Adrenal gland (tissue), 12 donors: Measurements from ENCODE around the gene ST8SIA1. TPM values are rescaled to one million over a fixed set of nuclear protein-coding genes. Genes with fewer than 3 reads are reported as not detected.

Experiments used
- DNase-seq, 7 donors: peaks; one replicate each; pipeline ENCODE4 v3.0.0-alpha.2; 2019 to 2020
- H3K27ac ChIP-seq, 5 donors: fragments of 200-600 bp; sonication (generic) in 4 of 5; 1 replicate in 3 of 5; 2 replicates in 2 of 5; pipeline versions ENCODE4 v1.5.1 to v1.8.0; 2016 to 2020; ENCODE audit warnings: mild to moderate bottlenecking in 1 of 5
- H3K27me3 ChIP-seq: fragments of 200-600 bp; 2 replicates; pipeline ENCODE4 v1.8.0; 2021
- H3K36me3 ChIP-seq, 2 donors: fragments of 200-600 bp; replicated peaks in 1 of 2; 1 replicate in 1 of 2; 2 replicates in 1 of 2; pipeline versions ENCODE4 v1.5.1 to v1.8.0; 2018 to 2022
- H3K4me1 ChIP-seq, 2 donors: fragments of 200-600 bp; replicated peaks in 1 of 2; 1 replicate in 1 of 2; 2 replicates in 1 of 2; pipeline versions ENCODE4 v1.5.1 to v1.8.0; 2018 to 2021
- H3K4me3 ChIP-seq, 4 donors: fragments of 200-600 bp; sonication (generic) in 3 of 4; one replicate each; pipeline ENCODE4 v1.5.1; 2016 to 2018
- H3K9me3 ChIP-seq, 3 donors: fragments of 200-600 bp; sonication (generic) in 1 of 3; replicated peaks in 1 of 3; 1 replicate in 2 of 3; 2 replicates in 1 of 3; pipeline versions ENCODE4 v1.5.1 to v1.8.0; 2016 to 2021
- POLR2A ChIP-seq, 2 donors: fragments of 450-650 bp; IDR thresholded peaks; one replicate each; pipeline ENCODE4 v1.6.1; 2017; ENCODE audit warnings: antibody characterized with exemption in 2 of 2, mild to moderate bottlenecking in 2 of 2, moderate library complexity in 1 of 2
- WGBS, 4 donors: extraction: QIAGEN DNeasy Blood & Tissue Kit in 2 of 4; methylation state at CpG; one replicate each; pipeline versions ENCODE4 v1.1.5 to v1.1.7; 2013 to 2017; 5-methylcytosine and 5-hydroxymethylcytosine counted together
- intact Hi-C, 2 donors: fragments of 100-400 bp; cut with DNase I; formaldehyde crosslinking; loops; one replicate each; pipeline versions ENCODE4 v1.14.1 to v1.15.0; 2022 to 2023
- polyA plus RNA-seq, 3 donors: library from polyadenylated mRNA; stranded (reverse); fragments of 200-250 nt in 2 of 3; fragments of 350-450 nt in 1 of 3; fragmentation: Illumina TruSeq in 1 of 3; extraction: RNeasy Lipid Tissue Mini Kit (QIAGEN cat#74804) in 1 of 3; gene quantifications; one replicate each; pipeline ENCODE4 v1.2.3, GENCODE V29; 2013 to 2014
- total RNA-seq, 9 donors: library from RNA; depleted of rRNA in 4 of 9; stranded (reverse); fragments of >200 nt in 4 of 9; fragments of 120-200 nt in 1 of 9; fragmentation: NEBNext Ultra II Directional in 1 of 9; extraction: Animal tissue kit (Norgen Biotek cat#: 25700) in 1 of 9; gene quantifications; one replicate each; pipeline versions ENCODE4 v1.1.0 to v1.2.4, GENCODE V29; 2013 to 2023
- TF ChIP-seq, protein P1 (sequence below), 6 experiments: fragments of 450-650 bp in 4 of 6; fragments of 200-600 bp in 2 of 6; sonication (generic) in 1 of 6; IDR thresholded peaks; 1 replicate in 5 of 6; 2 replicates in 1 of 6; pipeline versions ENCODE4 v1.5.1 to v1.8.0; 2016 to 2021; ENCODE audit warnings: antibody characterized with exemption in 6 of 6, mild to moderate bottlenecking in 2 of 6, moderate library complexity in 1 of 6
- donor health status: healthy with polysubstance abuse.
- donor health status: Bipolar disorder and iron deficiency.
- donor health status: DM: yes; HTN: yes; CAD: no.
- donor health status: DM: no; HTN: no; CAD: no.
- donor health status: DM: no; HTN: no; CAD: no.
- donor health status: DM: yes; HTN: yes; CAD: no.

The ST8SIA1 gene
- total and polyA plus RNA-seq, 12 donors, result 3.1 to 37.8 (median 11.8) TPM

DNA sequence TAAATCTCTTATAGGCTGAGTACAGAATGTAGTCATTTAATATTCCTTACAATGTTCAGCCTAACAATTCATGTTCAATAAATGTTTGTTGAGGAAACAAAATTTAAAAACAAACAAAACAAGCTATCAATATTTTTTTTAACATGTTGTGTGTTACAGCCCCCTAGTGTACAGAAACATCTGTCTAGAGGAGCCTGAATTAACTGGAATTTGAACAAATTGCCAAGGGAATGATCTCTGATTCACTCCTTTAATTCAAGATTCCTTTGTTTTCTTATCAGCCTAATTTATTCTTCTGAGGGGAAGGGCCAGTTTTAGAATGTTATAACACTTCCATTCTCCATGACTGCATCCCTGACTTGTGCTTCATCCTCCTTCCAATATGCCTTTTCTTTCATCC lies 161.3 kb downstream of the ST8SIA1 start:
- Histone ChIP-seq H3K27ac (no peak overlapping the region), H3K9me3 (no peaks in the 10 kb centered on the region), H3K36me3 (no peaks in the 10 kb centered on the region), H3K27me3 (no peaks in the 10 kb centered on the region), H3K4me1 (no peaks in the 10 kb centered on the region), H3K4me3 (no peak overlapping the region)
- TF ChIP-seq POLR2A (IDR thresholded peaks at IDR 0.05), result no peak
- TF ChIP-seq, protein P1, sequence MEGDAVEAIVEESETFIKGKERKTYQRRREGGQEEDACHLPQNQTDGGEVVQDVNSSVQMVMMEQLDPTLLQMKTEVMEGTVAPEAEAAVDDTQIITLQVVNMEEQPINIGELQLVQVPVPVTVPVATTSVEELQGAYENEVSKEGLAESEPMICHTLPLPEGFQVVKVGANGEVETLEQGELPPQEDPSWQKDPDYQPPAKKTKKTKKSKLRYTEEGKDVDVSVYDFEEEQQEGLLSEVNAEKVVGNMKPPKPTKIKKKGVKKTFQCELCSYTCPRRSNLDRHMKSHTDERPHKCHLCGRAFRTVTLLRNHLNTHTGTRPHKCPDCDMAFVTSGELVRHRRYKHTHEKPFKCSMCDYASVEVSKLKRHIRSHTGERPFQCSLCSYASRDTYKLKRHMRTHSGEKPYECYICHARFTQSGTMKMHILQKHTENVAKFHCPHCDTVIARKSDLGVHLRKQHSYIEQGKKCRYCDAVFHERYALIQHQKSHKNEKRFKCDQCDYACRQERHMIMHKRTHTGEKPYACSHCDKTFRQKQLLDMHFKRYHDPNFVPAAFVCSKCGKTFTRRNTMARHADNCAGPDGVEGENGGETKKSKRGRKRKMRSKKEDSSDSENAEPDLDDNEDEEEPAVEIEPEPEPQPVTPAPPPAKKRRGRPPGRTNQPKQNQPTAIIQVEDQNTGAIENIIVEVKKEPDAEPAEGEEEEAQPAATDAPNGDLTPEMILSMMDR (IDR thresholded peaks at IDR 0.05), result peak; percentile 1 to 34 (median 20)
- intact Hi-C loops, result no loop called here
- DNase-seq, result no peak

DNA sequence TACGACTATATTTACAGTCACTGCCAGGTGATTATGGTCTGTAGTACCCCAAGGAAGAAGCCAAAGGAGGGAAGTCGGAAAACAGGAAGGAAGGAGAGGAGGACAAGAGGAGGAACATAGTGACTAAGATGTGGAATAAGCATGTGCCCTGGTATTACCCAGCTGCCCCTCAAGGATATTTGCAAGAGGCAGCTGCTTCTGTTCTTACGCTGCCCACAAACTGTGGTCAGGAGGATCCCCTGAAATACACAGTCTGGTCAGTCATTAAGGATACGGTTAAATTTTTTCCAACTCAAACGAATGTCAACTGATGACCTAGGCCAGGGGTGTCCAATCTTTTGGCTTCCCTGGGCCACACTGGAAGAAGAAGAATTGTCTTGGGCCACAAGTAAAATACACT lies 162.0 kb downstream of the ST8SIA1 start:
- no peak overlapping the region for H3K27ac ChIP-seq

DNA sequence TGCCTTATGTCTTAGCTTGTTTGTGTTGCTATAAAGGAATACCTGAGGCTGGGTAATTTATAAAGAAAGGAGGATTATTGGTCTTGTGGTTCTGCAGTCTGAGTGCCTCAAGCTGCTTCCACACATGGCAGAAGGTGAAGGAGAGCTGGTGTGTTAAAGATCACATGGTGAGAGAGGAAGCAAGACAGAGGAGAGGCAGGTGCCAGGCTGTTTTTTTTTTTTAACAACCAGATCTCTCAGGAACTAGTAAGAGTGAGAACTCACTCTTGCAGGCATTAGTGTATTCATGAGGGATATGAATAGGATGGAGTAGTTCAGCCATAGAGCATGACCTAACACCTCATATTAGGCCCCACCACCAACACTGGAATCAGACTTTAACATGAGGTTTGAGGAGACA lies 165.1 kb downstream of the ST8SIA1 start:
- TF ChIP-seq, protein P1 (IDR thresholded peaks at IDR 0.05), result no peak
- no peak for TF ChIP-seq POLR2A (IDR thresholded peaks at IDR 0.05)
- intact Hi-C loops, result no loop called here
- no peak overlapping the region for H3K27ac ChIP-seq
- no peak overlapping the region for H3K4me3 ChIP-seq
- H3K36me3 ChIP-seq, result no peaks in the 10 kb centered on the region
- no peaks in the 10 kb centered on the region for H3K4me1 ChIP-seq
- H3K9me3 ChIP-seq, result no peaks in the 10 kb centered on the region
- no peaks in the 10 kb centered on the region for H3K27me3 ChIP-seq
- no peak for DNase-seq

More for the DNA sequence above, 162.0 kb downstream of the ST8SIA1 start:
- no peak overlapping the region for H3K4me3 ChIP-seq
- no peaks in the 10 kb centered on the region for H3K36me3 ChIP-seq
- TF ChIP-seq, protein P1 (IDR thresholded peaks at IDR 0.05), result no peak
- TF ChIP-seq POLR2A (IDR thresholded peaks at IDR 0.05), result no peak
- H3K9me3 ChIP-seq, result no peaks in the 10 kb centered on the region
- no peaks in the 10 kb centered on the region for H3K27me3 ChIP-seq
- no peak for DNase-seq
- 71 to 77% (median 73%) methylated on average over 5 of the region's 5 CpGs for WGBS, 4 donors
- intact Hi-C loops, result no loop called here
- H3K4me1 ChIP-seq, result no peaks in the 10 kb centered on the region

DNA sequence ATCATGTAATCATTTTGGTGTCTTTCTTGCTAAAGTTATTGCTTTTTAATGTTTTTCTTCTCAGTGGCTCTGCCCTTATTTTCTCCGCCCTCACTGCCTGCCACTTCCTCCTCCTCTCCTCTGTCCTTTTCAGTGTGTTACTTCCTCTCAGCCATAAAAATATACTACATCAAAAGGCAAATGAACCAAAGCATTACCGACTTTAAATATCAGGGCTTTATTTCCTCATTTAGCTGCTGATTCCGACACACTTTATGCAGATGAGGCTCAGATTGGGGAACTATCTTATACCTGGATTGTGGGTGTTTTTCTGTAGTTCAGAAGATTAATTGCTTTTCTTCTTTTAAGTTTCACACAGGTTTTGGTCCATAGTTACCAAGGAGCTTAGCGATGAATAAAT lies 170.4 kb downstream of the ST8SIA1 start:
- Histone ChIP-seq H3K4me1 (no peaks in the 10 kb centered on the region), H3K4me3 (no peak overlapping the region), H3K9me3 (no peaks in the 10 kb centered on the region), H3K36me3 (no peaks in the 10 kb centered on the region), H3K27me3 (no peaks in the 10 kb centered on the region), H3K27ac (no peak overlapping the region)
- WGBS, 4 donors, result 63 to 82% (median 72%) methylated on average over 4 of the region's 4 CpGs
- no peak for DNase-seq
- intact Hi-C loops, result no loop called here
- TF ChIP-seq, protein P1 (IDR thresholded peaks at IDR 0.05), result no peak
- no peak for TF ChIP-seq POLR2A (IDR thresholded peaks at IDR 0.05)
